KMS-11 (cell line): ENCODE measurements around the gene ADGRL1.

ENCODE experiments used
- H2AFZ ChIP-seq: fragments of 200-600 bp; sonication (generic); 2 replicates; pipeline ENCODE4 v1.6.1; 2016; ENCODE audit warnings: antibody characterized with exemption, mixed run types, low read depth
- H3K27ac ChIP-seq: fragments of 200-600 bp; sonication (generic); 2 replicates; pipeline ENCODE4 v1.6.1; 2016; ENCODE audit warnings: mild to moderate bottlenecking, mixed run types
- H3K27me3 ChIP-seq: fragments of 200-600 bp; sonication (generic); 2 replicates; pipeline ENCODE4 v1.6.1; 2017; ENCODE audit warnings: mild to moderate bottlenecking, low read depth, mixed run types, moderate library complexity; ENCODE audit not compliant: insufficient read depth
- H3K36me3 ChIP-seq: fragments of 200-600 bp; sonication (generic); 2 replicates; pipeline ENCODE4 v1.6.1; 2017; ENCODE audit warnings: mild to moderate bottlenecking, mixed run types; ENCODE audit not compliant: insufficient read depth
- H3K4me1 ChIP-seq: fragments of 200-600 bp; sonication (generic); 2 replicates; pipeline ENCODE4 v1.6.1; 2016; ENCODE audit warnings: mild to moderate bottlenecking, low read depth, mixed run types; ENCODE audit not compliant: poor library complexity, severe bottlenecking
- H3K4me2 ChIP-seq: fragments of 200-600 bp; sonication (generic); 2 replicates; pipeline ENCODE4 v1.7.0; 2016; ENCODE audit warnings: mild to moderate bottlenecking, mixed run types
- H3K4me3 ChIP-seq: fragments of 200-600 bp; sonication (generic); IDR thresholded peaks from 2 replicates; pipeline ENCODE4 v1.6.1; 2017; ENCODE audit warnings: low read depth, low read length, mixed read lengths; ENCODE audit not compliant: insufficient read depth
- H3K79me2 ChIP-seq: fragments of 200-600 bp; sonication (generic); 2 replicates; pipeline ENCODE4 v1.6.1; 2016; ENCODE audit warnings: low read depth, mixed run types; ENCODE audit not compliant: insufficient read depth
- H3K9ac ChIP-seq: fragments of 200-600 bp; sonication (generic); 2 replicates; pipeline ENCODE4 v1.6.1; 2016; ENCODE audit warnings: mild to moderate bottlenecking, mixed run types
- H4K20me1 ChIP-seq: fragments of 200-600 bp; sonication (generic); 2 replicates; pipeline ENCODE4 v1.6.1; 2016; ENCODE audit warnings: mild to moderate bottlenecking, mixed run types; ENCODE audit not compliant: insufficient read depth
- TF ChIP-seq, protein P1 (sequence below): fragments of 200-600 bp; sonication (generic); conservative IDR thresholded peaks from 2 replicates; pipeline ENCODE4 v1.6.1; 2017; ENCODE audit warnings: low read depth, mild to moderate bottlenecking, antibody characterized with exemption, low read length, moderate library complexity, mixed read lengths

Gene ADGRL1

DNA sequence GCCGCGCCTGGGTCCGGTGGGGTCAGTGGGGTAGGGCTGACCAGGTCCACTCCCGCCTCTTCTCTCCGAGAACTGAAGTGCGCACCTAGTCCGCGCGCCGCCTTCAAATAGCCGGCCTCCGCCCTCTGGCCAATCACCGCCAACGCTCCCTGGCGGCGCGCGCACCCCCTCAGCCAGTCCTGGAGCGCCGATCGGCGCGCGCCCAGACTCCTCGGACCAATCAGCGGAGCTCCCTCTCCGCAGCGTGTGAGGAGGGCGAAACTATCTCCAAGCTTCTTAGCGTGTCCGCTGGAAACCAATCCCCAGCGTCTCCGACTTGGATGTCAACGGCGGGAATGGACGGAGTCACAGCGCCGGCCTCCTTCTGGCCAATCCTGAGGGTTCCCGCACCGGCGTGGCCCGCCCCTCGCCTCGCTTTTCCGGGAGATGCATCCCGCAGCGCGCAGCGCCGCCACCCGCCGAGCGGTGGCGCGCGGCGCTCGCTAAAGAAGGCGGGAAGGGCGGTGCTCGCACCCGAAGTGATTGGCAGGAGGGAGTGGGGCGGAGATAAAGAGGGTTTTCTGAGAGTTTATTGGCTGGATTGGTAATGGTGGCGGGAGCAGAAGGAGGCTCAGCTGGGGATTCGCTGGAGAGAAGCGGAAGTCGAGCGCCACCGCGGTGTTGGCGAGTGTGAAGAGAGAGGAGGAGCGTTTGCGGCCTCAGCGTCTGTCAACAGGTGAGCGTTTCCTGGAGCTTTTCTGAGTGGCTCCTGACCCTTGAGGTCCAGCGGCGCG is 69.3 kb downstream of the ADGRL1 start, which contains the start of gene ASF1B:
TSS of gene ASF1B (minus strand) at position 81 of the 773 bp plus-strand sequence. CDS start 133 bp downstream, outside the sequence.
- Histone ChIP-seq H3K4me2 (peak within 1 kb of the TSS; percentile 68), H3K79me2 (peaks cover 28% of the 10 kb centered on the region), H3K9ac (peak within 1 kb of the TSS; percentile 79; the same call in 1 of the 2 replicates), H3K27me3 (no peaks in the 10 kb centered on the region), H4K20me1 (no peaks in the 10 kb centered on the region), H2AFZ (peak within 1 kb of the TSS; percentile 66), H3K36me3 (no peaks in the 10 kb centered on the region), H3K27ac (peak within 1 kb of the TSS; percentile 72), H3K4me1 (peaks cover 23% of the 10 kb centered on the region), H3K4me3 (no peak within 1 kb of the TSS)
- TF ChIP-seq, protein P1, sequence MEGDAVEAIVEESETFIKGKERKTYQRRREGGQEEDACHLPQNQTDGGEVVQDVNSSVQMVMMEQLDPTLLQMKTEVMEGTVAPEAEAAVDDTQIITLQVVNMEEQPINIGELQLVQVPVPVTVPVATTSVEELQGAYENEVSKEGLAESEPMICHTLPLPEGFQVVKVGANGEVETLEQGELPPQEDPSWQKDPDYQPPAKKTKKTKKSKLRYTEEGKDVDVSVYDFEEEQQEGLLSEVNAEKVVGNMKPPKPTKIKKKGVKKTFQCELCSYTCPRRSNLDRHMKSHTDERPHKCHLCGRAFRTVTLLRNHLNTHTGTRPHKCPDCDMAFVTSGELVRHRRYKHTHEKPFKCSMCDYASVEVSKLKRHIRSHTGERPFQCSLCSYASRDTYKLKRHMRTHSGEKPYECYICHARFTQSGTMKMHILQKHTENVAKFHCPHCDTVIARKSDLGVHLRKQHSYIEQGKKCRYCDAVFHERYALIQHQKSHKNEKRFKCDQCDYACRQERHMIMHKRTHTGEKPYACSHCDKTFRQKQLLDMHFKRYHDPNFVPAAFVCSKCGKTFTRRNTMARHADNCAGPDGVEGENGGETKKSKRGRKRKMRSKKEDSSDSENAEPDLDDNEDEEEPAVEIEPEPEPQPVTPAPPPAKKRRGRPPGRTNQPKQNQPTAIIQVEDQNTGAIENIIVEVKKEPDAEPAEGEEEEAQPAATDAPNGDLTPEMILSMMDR = peak; percentile 47

GRCh38 chr19:14135985-14136508 is 69.9 kb downstream of the ADGRL1 start:
- peaks cover 28% of the 10 kb centered on the region for H3K79me2 ChIP-seq
- no peaks in the 10 kb centered on the region for H3K27me3 ChIP-seq
- H3K4me1 ChIP-seq = peaks cover 23% of the 10 kb centered on the region
- H4K20me1 ChIP-seq = no peaks in the 10 kb centered on the region
- H2AFZ ChIP-seq = peak overlapping the region; percentile 61
- peak overlapping the region; percentile 61; the same call in 1 of the 2 replicates for H3K9ac ChIP-seq
- H3K4me3 ChIP-seq = no peak overlapping the region
- TF ChIP-seq, protein P1 = no peak
- H3K36me3 ChIP-seq = no peaks in the 10 kb centered on the region
- peak overlapping the region; percentile 62 for H3K4me2 ChIP-seq
- peak overlapping the region; percentile 40 for H3K27ac ChIP-seq

DNA sequence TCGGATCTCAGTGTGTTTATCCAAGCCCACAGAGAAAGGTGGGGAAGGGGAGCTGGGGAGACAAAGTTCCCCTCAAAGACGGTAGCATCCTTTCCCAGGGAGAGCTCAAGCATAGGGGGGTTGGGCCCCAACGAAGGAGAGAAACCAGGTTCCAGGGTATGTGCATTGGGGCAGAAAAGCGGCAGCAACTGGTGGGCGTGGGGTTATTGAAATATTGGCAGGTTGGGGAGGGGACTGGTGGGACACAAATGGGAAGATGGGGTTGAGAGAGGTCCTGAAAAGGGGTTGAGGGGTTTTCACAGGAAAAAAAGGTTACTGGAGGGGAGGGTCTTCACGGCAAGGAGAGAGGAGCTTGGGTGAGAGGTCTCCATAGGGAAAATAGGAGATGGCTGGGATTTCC is 70.6 kb downstream of the ADGRL1 start:
- Histone ChIP-seq H3K36me3 (no peaks in the 10 kb centered on the region), H3K27ac (no peak overlapping the region), H3K4me3 (no peak overlapping the region), H3K27me3 (no peaks in the 10 kb centered on the region), H3K4me1 (peaks cover 24% of the 10 kb centered on the region), H3K9ac (peak overlapping the region; percentile 61; the same call in 1 of the 2 replicates), H3K79me2 (peaks cover 28% of the 10 kb centered on the region), H3K4me2 (peak overlapping the region; percentile 62), H4K20me1 (no peaks in the 10 kb centered on the region), H2AFZ (no peak overlapping the region)
- TF ChIP-seq, protein P1 = no peak

- no peak overlapping the region for H2AFZ ChIP-seq
- peak overlapping the region; percentile 49; the same call in 1 of the 2 replicates for H3K27ac ChIP-seq
- H3K4me1 ChIP-seq = peaks cover 39% of the 10 kb centered on the region
- TF ChIP-seq, protein P1 = no peak
- peak overlapping the region; percentile 71 for H3K4me2 ChIP-seq
- H3K9ac ChIP-seq = no peak overlapping the region
- H3K4me3 ChIP-seq = no peak overlapping the region
- peaks cover 8% of the 10 kb centered on the region; the same call in 1 of the 2 replicates for H3K79me2 ChIP-seq
- no peaks in the 10 kb centered on the region for H4K20me1 ChIP-seq
- no peaks in the 10 kb centered on the region for H3K27me3 ChIP-seq
- H3K36me3 ChIP-seq = no peaks in the 10 kb centered on the region
Measured at GRCh38 chr19:14127929-14128509, 78.0 kb downstream of the ADGRL1 start.
